ENCODE measurements around the gene LRP1. TPM values are rescaled to one million over a fixed set of nuclear protein-coding genes. Genes with fewer than 3 reads are reported as not detected.

LRP1 gene
- total RNA-seq, 1 experiment from 2014 or later, result 14.7 TPM

GRCh38 chr12:57238854-57239554 lies 110.7 kb downstream of the LRP1 start:
- H3K79me2 ChIP-seq (ENCODE audit: low read length), result no peaks in the 10 kb centered on the region
- peak; percentile 89 for DNase-seq
- H3K4me1 ChIP-seq (ENCODE audit: insufficient read depth, low read length), result peaks cover 33% of the 10 kb centered on the region
- TF ChIP-seq CTCF (conservative IDR thresholded peaks at IDR 0.05; ENCODE audit: low read depth, low read length), result peak; percentile 100
- no peak for TF ChIP-seq EZH2phosphoT487 (IDR thresholded peaks at IDR 0.05; ENCODE audit: borderline replicate concordance, low read length)
- peak; percentile 51 for ATAC-seq
- no peaks in the 10 kb centered on the region for H3K9me2 ChIP-seq (replicated peaks; ENCODE audit: low read length)
- BruUV-seq (replicated peaks), result no TSS peak
- H3K27ac ChIP-seq (ENCODE audit: low read length), result no peak overlapping the region
- CTCF ChIA-PET, result interaction anchor here (0.6 to 1.9 kb wide), 3 partner anchors 9 to 111 kb away, joined by 5 to 11 read pairs (median 6); partner anchors contain the start of genes LRP1 and SHMT2
- H4K20me1 ChIP-seq (ENCODE audit: low read length), result no peaks in the 10 kb centered on the region
- H3F3A ChIP-seq (ENCODE audit: low read length, unreplicated experiment), result no peaks in the 10 kb centered on the region
- no peak overlapping the region for H3K9ac ChIP-seq (ENCODE audit: low read length)
- H3K9me3 ChIP-seq (ENCODE audit: low read length), result no peaks in the 10 kb centered on the region
- peaks cover 4% of the 10 kb centered on the region; the same call in 1 of the 2 replicates for H3K36me3 ChIP-seq (ENCODE audit: low read depth, low read length)
- H2AFZ ChIP-seq (ENCODE audit: low read length), result peak overlapping the region; percentile 79
- POLR2A ChIA-PET (ENCODE audit: unreplicated experiment), result no interaction called here
- H3K4me2 ChIP-seq (ENCODE audit: low read length), result peak overlapping the region; percentile 98
- intact Hi-C loops (cut with micrococcal nuclease), result loop anchor here (1.0 kb wide), 1 partner anchor 26 kb away; no protein-coding TSS in a partner anchor
- peak overlapping the region; percentile 70 for H3K4me3 ChIP-seq (ENCODE audit: low read length)
- H3K27me3 ChIP-seq (ENCODE audit: low read length), result peaks cover 16% of the 10 kb centered on the region

- no peaks in the 10 kb centered on the region for H4K20me1 ChIP-seq (ENCODE audit: low read length)
- H3F3A ChIP-seq (ENCODE audit: low read length, unreplicated experiment), result no peaks in the 10 kb centered on the region
- ChIA-PET POLR2A (ENCODE audit: unreplicated experiment) (no interaction called here), CTCF (interaction anchor here (0.6 to 1.9 kb wide), 4 partner anchors 10 to 112 kb away, joined by 5 to 11 read pairs (median 8); partner anchors contain the start of genes LRP1 and SHMT2)
- H3K9me2 ChIP-seq (replicated peaks; ENCODE audit: low read length), result no peaks in the 10 kb centered on the region
- H3K27me3 ChIP-seq (ENCODE audit: low read length), result peaks cover 16% of the 10 kb centered on the region
- DNase-seq (no peak), ATAC-seq (peak; percentile 0; the same call in 1 of the 2 replicates)
- H3K9me3 ChIP-seq (ENCODE audit: low read length), result no peaks in the 10 kb centered on the region
- TF ChIP-seq EZH2 (IDR thresholded peaks at IDR 0.05; ENCODE audit: low read length, unreplicated experiment) (no peak), EZH2phosphoT487 (IDR thresholded peaks at IDR 0.05; ENCODE audit: borderline replicate concordance, low read length) (no peak), CTCF (conservative IDR thresholded peaks at IDR 0.05; ENCODE audit: low read depth, low read length) (no peak)
- peak overlapping the region; percentile 79 for H2AFZ ChIP-seq (ENCODE audit: low read length)
- intact Hi-C loops (cut with micrococcal nuclease), result loop anchor here (1.0 kb wide), 1 partner anchor 26 kb away; no protein-coding TSS in a partner anchor
- H3K36me3 ChIP-seq (ENCODE audit: low read depth, low read length), result no peaks in the 10 kb centered on the region; the same call in 1 of the 2 replicates
- TSS peak; percentile 25 for BruUV-seq (replicated peaks)
- no peaks in the 10 kb centered on the region for H3K79me2 ChIP-seq (ENCODE audit: low read length)
- H3K4me2 ChIP-seq (ENCODE audit: low read length), result peak overlapping the region; percentile 98
- H3K27ac ChIP-seq (ENCODE audit: low read length), result no peak overlapping the region
- H3K9ac ChIP-seq (ENCODE audit: low read length), result peak overlapping the region; percentile 31; the same call in 1 of the 2 replicates
- H3K4me1 ChIP-seq (ENCODE audit: insufficient read depth, low read length), result peaks cover 33% of the 10 kb centered on the region
- H3K4me3 ChIP-seq (ENCODE audit: low read length), result peak overlapping the region; percentile 70
These were observed 111.3 kb downstream of the LRP1 start for GRCh38 chr12:57239587-57240065.
